HG02973 (cell line): ENCODE measurements around the gene EBF3.

Experiments
- ATAC-seq: cut with Tn5 transposase; IDR thresholded peaks from one replicate; pipeline ENCODE4 v1.9.1; 2021; ENCODE audit warnings: moderate library complexity; ENCODE audit not compliant: unreplicated experiment

Gene EBF3

DNA sequence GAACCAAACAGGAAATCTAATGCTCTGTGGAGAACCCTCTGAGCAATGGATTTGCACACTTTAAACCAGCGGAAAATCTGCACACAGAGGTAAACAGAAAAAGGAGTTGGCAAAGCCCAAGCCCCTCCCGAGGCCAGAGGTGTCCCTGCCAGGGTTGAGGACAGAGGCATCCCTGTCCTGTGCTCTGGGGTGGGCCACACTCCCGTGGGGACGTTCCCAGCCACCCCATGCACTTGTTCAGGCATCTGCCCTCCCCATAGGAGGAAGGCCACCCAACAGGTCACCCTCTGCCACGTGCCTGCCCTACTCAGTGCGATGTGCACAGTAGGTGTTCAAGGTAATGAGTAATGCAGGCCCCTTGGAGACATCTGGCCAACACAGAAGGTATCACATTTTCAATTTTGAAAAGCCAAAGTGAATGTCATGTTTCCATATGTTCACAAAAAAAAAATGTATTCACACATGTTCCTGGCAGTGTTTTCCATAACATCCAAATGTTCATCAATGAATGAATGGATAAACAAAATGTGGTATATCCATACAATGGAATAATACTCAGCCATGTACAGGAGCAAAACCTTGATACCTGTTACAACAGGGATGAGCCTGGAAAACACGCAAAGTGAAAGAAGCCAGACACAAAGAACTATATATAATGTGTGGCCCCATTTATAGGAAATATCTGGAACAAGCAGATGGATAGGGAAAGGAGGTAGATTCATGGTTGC is 108.1 kb downstream of the EBF3 start:
- no peak for ATAC-seq

- ATAC-seq: no peak
These were observed 109.0 kb downstream of the EBF3 start for GRCh38 chr10:129854796-129855705.

- no peak for ATAC-seq
These were observed 109.9 kb downstream of the EBF3 start for GRCh38 chr10:129854158-129854557.

DNA sequence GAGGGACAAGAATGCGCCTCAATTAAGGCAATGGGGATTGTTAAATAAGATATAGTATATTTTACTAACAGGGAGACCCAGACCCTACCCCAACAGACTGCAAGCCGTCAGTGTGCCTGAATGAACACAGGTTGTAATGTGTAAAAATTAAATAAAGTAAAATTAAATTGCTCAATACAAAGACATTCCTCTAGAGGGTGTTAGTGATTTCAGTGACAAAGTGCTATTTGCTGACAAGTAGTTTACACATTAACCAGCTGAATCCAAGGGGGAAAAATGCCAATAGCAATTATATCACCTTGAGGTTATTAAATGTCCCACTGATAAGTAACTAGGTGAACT is 110.5 kb downstream of the EBF3 start:
- ATAC-seq: no peak

DNA sequence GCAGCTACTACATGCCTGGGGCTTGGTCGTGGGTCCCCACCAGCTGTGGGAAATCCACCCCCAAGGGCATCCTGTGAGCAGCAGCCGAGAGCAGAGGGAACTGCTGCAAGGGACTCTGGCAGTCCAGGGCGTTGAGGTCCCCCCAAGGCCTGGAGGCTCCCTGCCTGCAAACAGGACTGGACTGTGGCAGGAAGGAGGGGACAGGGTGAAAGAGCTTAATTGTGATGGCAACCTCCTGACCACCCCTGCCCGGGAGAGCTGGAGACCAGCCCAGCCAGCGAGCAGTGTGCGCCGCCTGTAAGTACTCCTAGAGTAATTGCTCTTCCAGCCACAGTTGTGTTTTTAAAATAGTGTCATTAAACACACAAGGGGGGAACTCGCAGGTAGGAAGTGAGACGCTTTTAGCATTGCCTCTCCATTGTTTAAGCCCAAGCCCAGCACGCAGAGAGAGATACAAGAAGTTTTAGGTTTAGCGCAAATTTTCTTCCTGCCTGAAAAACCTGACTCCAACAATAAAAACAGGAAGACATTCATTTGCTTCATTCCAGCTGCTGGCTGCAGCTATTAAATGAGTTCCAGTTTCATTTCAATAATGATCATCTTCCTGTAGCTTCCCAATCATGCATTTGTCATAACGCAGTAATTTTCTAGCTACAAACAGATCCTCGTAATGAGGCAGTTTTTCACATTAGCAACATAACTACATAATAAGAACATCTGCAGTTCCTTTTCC is 111.1 kb downstream of the EBF3 start:
- ATAC-seq: no peak

- ATAC-seq: no peak
These were observed 112.0 kb downstream of the EBF3 start for GRCh38 chr10:129851941-129852640.

DNA sequence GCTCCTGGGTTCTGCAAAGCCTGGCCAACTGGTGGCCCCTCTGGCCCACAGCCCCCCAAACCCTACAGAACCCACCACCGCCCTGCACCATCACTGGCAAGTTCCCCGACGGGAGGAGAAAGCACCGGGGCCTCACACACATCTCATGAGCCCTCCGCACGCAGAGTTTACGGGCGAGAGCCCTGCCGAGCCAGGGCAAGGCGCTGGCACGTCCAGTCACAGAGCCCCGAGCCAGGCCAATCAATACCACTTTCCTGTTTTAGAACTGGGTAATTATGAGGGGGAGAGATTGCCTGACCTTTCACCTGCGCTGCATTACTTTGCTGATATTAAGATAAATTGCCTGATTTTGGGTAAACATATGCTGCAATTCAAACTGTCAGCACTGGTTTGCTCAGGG is 113.3 kb downstream of the EBF3 start:
- no peak for ATAC-seq

GRCh38 chr10:129850316-129850715 is 113.8 kb downstream of the EBF3 start:
- no peak for ATAC-seq

DNA sequence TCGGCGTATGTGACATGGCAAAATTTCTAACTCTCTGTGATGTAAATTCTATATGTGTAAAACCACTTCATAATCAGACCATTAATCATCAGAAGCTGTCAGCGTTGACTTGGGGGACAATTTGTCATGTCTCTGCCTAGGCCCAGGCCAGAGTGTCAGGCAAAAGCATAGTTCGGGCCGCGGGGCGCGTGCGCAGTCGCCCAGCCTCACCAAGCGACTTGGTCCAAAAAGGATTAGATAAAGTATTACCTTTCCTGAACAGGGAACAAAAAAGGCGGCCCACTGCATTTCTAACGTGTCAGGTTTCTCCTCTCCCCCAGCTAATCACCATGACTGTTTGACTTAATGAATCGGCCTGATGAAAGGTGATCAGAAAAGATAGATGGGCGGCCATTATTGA is 114.2 kb downstream of the EBF3 start:
- ATAC-seq: no peak

- ATAC-seq: no peak
These were observed 114.7 kb downstream of the EBF3 start for GRCh38 chr10:129849452-129849750.

DNA sequence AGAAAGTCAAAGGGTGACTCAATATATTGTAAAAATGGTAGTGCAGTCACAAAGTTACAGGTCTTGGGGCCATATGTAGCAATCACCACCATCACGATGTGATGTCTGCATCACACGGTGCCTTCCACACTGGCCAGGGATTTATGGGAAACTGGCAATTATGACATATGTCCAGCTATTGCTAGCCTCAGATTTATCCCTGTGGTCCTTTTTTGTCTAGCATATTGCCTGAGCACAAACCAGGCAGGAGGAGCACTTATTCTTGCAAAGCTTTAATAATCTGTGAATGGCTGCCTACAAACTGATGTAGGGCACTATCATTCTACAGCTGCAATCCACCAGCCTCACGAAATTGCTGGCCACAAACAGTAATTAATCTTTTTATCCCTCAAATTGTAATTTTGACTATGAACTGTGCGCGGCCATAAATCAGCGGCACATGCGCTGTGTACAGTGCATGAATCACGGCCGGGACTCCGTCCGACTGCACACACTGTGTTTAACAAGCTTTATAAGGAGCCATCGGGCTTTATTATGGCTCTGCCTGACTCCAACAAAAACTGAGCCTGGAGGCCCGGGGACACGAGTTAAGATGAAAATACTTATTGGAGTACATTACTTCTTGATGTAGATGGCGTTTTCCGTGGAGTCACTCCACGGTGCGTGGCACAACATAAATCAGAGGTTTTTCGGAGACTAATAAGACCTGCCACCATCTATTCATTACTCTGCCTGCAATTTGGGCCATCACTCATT is 115.2 kb downstream of the EBF3 start:
- no peak for ATAC-seq

DNA sequence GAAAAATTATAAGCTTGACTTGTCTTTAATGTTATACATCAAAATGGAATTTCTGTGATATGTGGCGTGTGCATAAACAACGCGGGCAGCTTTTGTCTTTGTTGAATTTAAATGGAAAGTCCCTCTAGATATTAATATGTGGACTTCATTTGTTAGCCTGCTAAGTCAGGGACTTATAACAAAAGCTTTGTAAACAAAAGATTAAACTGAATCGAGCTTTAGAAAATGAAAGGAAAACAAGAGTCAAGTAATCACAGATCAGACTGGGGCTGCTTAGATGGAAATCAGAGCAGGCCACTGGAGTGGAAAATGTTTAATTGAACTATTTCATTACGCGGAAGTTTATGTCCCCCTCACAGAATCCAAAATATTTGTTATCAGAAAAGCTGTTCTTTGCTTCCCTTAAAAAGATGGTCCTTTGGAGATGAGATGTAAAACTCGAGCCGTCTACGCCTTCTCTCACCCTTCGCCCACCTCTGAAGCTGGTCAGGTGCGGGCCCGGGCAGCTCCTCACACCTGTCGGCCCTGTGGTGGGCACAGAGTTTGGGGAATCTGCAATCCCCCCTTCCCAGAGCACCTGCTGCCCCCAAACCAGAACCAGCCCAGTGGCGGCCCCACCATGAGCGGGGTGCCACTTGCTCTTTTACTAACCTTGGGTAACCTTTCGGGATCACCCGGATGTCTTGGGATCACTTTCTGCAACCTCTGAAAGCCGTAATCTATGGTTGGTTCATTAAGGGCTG is 116.2 kb downstream of the EBF3 start:
- no peak for ATAC-seq

DNA sequence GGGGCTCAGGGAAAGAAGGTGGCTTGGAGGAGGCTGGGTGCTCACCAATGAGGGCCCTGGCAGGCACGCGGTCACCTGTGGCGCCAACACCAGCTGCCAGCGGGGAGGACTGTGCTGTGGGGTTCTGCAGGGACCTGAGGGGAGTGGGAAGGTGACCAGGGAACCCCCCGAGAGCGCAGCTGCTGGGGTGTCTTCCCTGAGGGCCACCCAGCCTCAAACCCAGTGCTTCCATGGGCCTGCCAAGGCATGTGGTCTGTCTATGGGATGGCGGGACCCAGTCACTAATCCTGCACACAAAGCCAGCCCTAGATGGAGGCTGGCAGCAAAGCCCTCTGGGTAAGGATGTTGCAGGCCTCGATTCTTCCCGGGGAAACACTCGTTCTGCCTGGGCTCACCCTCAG is 117.1 kb downstream of the EBF3 start:
- ATAC-seq: no peak

DNA sequence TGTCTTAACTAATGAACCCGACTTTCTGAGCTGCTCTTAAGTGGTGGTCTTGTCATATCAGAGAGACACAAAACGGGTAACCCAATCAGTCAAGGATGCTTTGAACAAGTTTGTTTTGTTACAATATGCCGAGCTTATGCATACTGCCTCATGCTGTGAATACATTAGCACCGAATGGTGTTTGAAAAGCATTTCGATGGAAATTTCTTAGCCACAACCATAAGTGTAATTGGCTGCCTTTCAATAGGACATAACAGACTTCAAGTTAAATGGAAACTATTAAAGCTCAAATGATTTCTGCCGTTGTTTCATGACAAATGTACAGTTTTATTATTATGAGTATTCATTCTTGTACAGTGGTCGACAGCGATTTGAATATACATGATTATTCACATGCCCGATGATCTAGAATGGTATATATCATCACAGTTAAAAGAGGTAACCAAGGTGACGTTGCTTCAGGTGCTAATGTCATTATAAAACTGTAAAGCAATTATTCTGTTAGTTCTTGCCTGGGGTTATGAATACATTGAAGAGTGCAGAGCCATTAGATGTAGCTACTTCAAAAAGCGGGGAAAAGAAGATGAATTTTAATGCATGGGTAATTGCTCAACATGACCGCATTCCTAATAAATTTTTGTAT is 118.8 kb downstream of the EBF3 start:
- no peak for ATAC-seq

- no peak for ATAC-seq
These were observed 119.8 kb downstream of the EBF3 start for GRCh38 chr10:129844216-129844766.

DNA sequence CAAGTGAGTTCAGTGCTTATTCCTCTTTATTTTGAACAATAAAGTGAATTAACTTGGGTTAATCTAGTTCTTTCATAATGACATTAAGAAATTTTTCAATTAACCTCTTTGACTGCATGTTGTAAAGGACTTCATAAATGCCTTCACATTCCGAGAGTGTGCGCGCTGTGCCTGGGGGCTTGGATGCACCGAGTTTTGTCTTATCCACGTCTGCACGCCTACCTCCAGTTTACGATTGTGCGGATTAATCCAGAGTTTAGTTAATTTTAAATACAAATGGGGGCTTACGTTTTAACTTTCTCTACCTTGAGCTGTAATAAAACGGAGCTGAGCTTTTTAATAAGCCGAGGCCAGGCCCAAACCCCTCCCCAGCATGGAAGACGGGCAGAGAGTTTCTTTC is 120.4 kb downstream of the EBF3 start:
- ATAC-seq: no peak

GRCh38 chr10:129843131-129843541 is 120.9 kb downstream of the EBF3 start:
- ATAC-seq: no peak

DNA sequence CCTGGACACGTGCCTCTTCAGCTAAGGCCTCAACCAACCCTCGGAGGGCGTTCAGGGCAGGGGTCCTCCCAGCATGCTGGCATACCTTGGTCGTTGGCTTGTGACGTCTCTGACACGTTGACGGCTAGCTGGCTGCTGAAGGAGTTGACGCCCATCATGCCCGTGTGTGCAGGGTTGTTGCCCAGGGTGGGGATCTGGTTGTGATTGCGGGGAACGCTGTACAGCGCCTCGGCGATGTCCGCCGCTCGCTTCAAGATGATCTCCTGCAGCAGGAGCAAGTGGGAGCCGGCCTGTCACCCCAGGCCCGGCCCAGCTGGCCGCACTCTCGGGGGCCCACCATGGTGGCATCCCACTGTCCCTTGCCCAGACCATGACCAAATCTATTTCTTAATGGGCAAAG is 122.0 kb downstream of the EBF3 start:
- ATAC-seq: no peak

DNA sequence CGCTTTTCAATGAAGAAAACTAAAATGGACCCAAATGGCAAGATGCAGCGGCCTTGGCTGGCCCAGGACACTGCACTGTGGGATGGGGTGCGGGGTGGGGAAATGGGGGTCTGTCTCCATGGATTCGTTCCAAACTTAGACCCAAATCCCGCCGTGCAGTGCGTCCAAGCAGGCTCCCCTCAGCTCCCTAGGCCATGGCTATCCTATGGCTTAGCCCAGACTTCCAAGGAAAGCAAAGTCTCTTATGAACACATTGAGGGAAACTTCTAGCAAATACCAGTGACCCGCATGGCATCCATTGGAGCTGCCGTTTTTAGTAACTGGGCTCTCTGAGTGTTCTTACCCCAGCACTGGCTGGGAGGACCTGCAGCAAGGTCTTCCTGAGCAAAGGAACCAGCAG is 122.5 kb downstream of the EBF3 start:
- ATAC-seq: no peak
